Umbilical cord (tissue), 2 donors: ENCODE measurements around the gene CRB2. TPM values are rescaled to one million over a fixed set of nuclear protein-coding genes. Genes with fewer than 3 reads are reported as not detected.

ENCODE experiments used
- DNase-seq: peaks from one replicate; pipeline ENCODE4 v3.0.0-alpha.2; 2015; ENCODE audit warnings: low spot score
- total RNA-seq: library from RNA; depleted of rRNA; stranded (reverse); fragments of >200 nt; gene quantifications from one replicate; pipeline ENCODE4 v1.2.3, GENCODE V29; 2014; ENCODE audit warnings: low replicate concordance; ENCODE audit not compliant: insufficient read depth

Gene CRB2
- total RNA-seq, 1 donor from 2014 or later, result 0.72 TPM

GRCh38 chr9:123347289-123348060 lies 8.5 kb upstream of the CRB2 start:
- DNase-seq, result no peak

DNA sequence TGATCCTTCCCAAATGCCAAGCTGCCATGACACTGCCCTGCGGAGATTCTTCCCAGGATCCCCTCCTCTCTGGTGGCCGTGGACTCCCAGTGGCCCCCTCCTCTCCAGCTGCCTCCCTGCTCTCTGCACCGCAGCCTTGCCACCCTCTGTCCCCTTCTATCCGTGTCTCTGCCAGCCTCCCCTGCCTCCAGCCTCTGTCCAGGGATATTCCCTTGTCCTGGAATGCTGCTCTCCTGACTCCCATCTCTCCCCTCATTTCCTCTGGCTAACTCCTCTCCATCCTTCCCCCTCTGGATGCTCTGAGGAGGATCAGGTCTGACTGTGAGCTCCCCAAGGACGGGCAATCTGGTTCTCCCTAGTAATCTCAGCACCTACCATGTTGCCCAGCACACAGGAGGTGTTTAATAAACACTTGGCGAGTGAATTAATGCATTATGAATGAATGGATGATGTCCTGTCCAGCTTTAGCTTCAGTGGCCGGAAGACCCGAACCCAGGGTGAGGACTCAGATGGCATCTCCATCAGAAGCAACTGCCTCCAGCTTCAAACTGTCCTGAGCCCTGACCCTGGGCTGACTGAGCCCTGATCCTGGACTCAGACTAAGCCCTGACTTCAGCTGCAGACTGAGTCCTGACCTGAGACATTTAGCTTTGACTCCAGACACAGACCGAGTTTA lies 7.5 kb upstream of the CRB2 start:
- no peak for DNase-seq

DNA sequence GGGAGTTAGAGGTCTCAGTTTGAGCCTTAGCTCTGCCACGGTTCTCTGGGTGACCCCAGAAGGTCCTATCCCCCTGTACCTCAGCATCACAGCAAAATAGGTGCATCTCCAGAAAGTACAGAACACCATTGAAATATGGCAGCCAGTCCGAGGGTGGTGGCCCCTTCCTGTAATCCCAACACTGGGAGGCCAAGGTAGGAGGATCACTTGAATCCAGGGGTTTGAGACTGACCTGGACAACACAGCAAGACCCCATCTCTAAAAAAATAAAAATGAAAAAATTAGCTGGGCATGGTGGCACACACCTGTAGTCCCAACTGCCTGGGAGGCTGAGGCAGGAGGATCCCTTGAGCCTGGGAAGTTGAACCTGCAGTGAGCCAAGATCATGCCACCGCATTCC lies 7.0 kb upstream of the CRB2 start:
- no peak for DNase-seq

DNA sequence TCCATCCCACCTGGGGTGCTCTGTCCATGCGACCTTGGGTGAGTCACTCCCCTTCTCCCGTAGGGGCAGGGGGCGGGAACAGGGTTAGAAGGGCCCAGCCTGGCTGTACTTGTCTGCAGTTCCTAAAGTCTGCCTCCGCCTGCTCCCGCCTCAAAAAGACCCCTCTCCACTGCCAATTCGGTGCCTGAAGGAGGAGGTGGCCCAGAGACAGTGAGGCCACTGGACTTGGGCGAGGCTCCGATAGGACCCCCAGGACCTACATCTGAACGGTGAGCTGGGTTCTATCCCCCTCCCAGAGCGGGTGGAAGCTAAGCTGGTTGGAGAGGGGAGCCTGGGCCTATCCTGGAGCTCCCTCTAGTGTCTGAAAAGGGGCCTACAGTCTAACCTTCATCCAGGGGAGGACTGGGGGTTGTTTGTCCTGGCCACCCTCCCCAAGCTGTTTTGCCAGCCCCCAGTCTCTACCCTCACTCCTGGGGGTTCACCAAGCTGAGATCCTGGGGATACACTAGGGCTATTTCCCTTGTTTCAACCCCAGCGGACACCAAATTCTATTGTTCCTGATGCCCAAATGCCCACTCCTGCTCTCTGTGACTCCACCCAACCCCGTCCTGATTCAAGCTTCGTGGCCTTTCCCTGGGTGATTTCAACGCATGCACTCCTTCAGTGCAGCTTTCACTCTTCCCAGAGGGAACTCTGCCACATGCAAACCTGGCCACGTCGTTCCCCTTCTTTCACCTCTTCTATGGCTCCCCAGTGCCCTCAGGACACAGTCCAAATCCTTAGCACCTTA lies 6.1 kb upstream of the CRB2 start:
- peak; percentile 74 for DNase-seq

GRCh38 chr9:123350590-123351310 lies 5.2 kb upstream of the CRB2 start:
- no peak for DNase-seq

DNA sequence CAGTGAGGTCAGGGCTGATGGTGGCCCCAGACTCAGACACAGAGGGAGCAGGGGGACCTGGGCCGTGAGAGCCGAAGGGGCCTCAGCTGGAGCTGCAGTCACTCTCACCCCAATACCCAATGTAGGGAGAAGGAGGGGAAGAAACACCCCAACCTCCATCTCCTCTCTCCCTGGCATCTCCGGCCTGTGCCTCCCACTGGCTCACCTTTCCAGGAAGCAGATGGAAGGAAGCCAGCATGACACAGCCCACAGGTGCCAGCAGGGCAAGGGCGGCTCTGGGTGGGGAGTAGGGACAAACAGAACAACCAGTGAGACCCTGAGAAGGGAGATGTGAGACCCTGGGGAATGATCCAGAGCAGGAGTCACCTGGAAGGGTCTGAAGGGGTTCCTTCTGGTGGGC lies 3.0 kb upstream of the CRB2 start:
- DNase-seq, result no peak

DNA sequence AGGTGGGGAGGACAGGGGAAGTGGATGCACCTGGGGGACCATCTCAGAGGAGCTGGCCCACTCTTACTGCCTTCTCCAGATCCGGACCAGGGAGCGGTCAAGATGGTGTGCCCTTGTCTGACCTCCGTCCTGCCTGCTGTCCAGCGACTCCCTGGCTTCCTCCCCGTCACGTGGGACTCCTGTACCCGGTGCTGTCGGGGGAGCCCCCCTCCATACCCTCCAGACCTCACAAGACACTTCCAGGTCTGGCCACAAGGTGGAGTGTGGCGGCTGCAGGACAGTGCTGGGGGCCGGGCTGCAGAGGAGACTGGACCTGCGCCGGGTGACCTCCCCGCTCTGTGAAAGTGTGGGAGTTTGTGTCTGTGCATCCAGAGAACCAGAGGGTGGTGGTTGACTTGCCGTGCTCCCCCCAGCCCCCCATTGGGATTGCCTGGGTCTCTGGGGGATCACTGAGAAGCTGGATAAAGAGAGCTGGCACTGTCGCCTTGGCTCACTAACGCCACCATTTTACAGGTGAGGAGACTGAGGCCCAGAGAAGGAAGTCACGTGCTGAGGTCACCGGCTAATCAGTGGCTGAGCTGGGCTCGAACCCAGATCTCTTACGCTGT lies 1.9 kb upstream of the CRB2 start:
- DNase-seq, result peak; percentile 65

DNA sequence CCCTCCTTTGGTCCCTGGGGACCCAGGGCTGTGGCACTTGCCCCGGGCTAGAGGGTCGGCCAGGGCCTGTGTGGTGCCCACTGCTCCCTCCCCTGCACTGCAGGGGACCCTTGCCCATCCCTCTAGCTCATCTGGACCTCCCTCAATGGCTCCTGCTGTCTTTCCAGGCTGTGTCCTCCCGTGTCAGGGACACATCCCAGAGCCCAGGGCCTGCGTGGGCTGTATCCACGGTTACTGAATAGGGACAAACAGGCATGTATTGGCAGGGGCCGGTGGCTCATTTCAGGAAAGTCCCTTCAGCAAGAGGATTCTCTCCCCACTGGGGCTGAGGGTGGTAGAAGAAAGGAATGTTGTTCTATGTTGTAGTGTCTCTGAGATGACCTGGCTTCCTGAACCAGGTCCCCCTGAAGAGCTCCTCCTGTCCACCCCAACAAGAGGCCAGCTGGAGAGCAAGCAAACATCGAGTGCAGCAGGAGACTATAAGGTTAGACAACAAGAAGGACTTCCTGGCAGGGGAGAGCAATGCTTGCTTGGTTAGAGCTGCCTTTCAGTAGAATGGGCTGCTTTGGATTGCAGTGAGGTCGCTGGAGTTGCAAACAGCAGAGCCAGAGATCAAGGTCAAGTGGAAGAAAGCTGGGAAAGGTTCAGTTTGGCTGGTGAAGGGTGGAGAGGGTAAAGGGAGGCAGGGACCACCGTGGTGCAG lies 1.0 kb upstream of the CRB2 start:
- DNase-seq, result no peak

- DNase-seq, result no peak
These were observed 1.1 kb downstream of the CRB2 start for GRCh38 chr9:123356851-123357742.

DNA sequence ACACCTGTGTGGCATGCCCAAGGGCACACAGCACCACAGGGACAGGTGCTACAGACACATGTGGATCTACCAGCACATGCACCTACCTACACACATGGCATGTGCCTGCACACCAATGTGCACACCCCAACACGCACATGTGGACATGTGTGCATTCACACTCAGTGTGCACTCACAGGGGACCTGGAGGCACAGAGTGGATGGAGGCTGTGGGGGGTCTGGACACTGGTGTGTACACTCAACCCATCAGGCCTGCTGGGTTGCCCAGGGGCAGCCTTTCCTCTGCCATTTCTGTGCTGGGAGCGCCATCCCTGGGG lies 1.7 kb downstream of the CRB2 start:
- DNase-seq, result no peak

DNA sequence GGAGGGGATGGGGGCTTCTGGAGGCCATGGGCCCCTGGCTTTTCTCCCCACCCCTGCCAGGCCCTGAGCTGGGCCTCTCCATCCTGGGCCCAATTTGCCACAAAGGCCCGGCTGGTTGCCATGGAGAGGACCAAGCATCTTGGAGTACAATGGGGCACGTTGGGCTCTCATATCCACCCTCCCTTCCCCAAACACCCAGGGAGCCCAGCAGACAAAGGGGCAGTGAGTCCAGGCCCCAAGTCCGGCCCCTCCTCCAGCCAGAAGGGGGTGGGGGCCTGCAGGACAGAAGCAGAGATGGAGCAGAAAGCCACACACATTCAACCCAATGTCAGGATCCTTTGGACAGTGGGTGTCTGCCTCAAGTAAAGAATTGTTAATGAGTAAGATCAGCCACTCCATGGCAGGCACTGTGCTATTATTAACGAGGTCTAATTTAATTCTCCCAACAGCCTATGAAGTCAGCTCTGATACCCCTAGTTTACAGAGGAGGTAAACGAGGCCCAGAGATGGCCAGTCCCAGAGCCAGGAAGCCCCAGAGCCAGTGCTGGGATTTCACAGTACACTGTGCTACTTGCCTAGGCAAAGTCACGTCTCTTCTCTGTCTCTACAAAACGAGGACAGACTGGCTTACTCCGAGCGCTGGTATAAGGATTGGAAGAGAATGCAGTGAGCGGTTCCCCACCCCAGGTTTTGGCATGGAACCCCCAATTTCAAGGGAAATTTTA lies 2.3 kb downstream of the CRB2 start:
- no peak for DNase-seq

- DNase-seq, result no peak
These were observed 3.1 kb downstream of the CRB2 start for GRCh38 chr9:123359106-123359505.

GRCh38 chr9:123359546-123359945 lies 3.5 kb downstream of the CRB2 start:
- DNase-seq, result no peak

GRCh38 chr9:123360161-123361085 lies 4.4 kb downstream of the CRB2 start:
- peak; percentile 85 for DNase-seq

DNA sequence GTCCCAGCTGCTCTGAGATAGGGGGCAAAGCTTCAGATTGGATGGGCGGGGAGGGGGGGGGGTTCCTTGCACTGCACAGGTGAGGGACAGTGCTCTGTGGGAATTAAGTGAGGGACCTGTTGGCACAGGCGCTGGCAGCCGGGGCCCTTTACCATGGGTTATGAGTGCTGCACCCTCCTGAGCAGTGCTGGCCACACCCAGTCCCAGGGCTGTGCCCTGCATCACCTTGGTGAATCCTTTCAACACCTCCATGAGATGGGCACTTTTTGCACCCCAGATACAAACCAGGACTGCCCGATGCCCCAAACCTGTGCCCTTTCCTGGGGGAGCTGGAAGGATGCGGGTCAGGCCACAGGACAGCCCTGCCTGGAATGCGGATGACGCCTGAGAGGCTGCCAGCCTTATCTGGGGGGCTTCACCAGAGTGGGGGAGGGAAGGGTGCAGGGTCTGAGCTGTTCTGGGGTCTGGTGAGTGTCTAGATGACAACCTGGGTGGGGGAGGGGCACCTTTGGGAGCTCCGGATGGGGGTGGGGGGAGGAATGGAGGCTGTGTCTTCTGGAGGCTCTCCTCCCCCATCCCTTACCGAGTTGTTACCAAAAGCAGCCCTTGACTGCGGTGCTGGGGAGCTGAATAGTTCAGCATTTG lies 5.2 kb downstream of the CRB2 start:
- DNase-seq, result no peak

- DNase-seq, result no peak
These were observed 5.9 kb downstream of the CRB2 start for GRCh38 chr9:123361731-123362510.

DNA sequence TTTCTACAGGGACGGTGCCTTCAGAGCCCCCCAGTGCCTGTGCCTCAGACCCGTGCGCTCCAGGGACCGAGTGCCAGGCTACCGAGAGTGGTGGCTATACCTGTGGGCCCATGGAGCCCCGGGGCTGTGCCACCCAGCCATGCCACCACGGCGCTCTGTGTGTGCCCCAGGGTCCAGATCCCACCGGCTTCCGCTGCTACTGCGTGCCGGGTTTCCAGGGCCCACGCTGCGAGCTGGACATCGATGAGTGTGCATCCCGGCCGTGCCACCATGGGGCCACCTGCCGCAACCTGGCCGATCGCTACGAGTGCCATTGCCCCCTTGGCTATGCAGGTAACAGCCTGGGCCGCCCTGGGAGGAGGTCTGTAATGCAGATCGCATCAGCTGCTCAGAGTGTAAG lies 6.9 kb downstream of the CRB2 start:
- DNase-seq, result no peak
